Mesenchymal stem cell (in vitro differentiated cells and primary cell): ENCODE results near the gene NGEF.

Experiments used
- DNase-seq: peaks from one replicate; pipeline ENCODE4 v3.0.0-alpha.2; 2013
- H2AFZ ChIP-seq: one replicate; pipeline ENCODE4 v1.6.1; 2013; ENCODE audit warnings: low read depth, mild to moderate bottlenecking, control low read depth, inconsistent platforms, low read length, moderate library complexity
- H2AK5ac ChIP-seq: 2 replicates; pipeline ENCODE4 v1.6.1; 2013; ENCODE audit warnings: low read length, moderate library complexity, mild to moderate bottlenecking, inconsistent platforms; ENCODE audit not compliant: severe bottlenecking
- H2BK120ac ChIP-seq: one replicate; pipeline ENCODE4 v1.6.1; 2013; ENCODE audit warnings: low read depth, mild to moderate bottlenecking, inconsistent platforms, low read length, moderate library complexity
- H2BK12ac ChIP-seq, 2 experiments: one replicate each; pipeline ENCODE4 v1.6.1; 2013; ENCODE audit warnings: inconsistent platforms in 2 of 2, low read length in 2 of 2, mild to moderate bottlenecking in 2 of 2, moderate library complexity in 2 of 2, control low read depth in 1 of 2
- H2BK15ac ChIP-seq: one replicate; pipeline ENCODE4 v1.6.1; 2013; ENCODE audit warnings: mild to moderate bottlenecking, low read depth, inconsistent platforms; ENCODE audit not compliant: poor library complexity, severe bottlenecking
- H2BK5ac ChIP-seq: 2 replicates; pipeline ENCODE4 v1.6.1; 2013; ENCODE audit warnings: low read depth, mild to moderate bottlenecking, low read length, control low read depth, inconsistent platforms; ENCODE audit not compliant: poor library complexity, severe bottlenecking
- H3K14ac ChIP-seq, 2 experiments: one replicate each; pipeline ENCODE4 v1.6.1; 2013; ENCODE audit warnings: inconsistent platforms in 2 of 2, low read length in 2 of 2, control low read depth in 1 of 2, mild to moderate bottlenecking in 1 of 2, moderate library complexity in 1 of 2
- H3K18ac ChIP-seq, 2 experiments: one replicate each; pipeline ENCODE4 v1.6.1; 2013; ENCODE audit warnings: inconsistent platforms in 2 of 2, low read length in 2 of 2, control low read depth in 1 of 2, low read depth in 1 of 2, mild to moderate bottlenecking in 1 of 2
- H3K23ac ChIP-seq, 2 experiments: one replicate each; pipeline ENCODE4 v1.6.1; 2013; ENCODE audit warnings: inconsistent platforms in 2 of 2, low read length in 2 of 2, mild to moderate bottlenecking in 2 of 2, moderate library complexity in 2 of 2, control low read depth in 1 of 2
- H3K27ac ChIP-seq: 2 replicates; pipeline ENCODE4 v1.5.1; 2013; ENCODE audit warnings: mild to moderate bottlenecking, moderate library complexity, low read length, control low read depth, inconsistent platforms; ENCODE audit not compliant: poor library complexity, severe bottlenecking
- H3K27me3 ChIP-seq, 2 experiments: 2 replicates each; pipeline versions ENCODE4 v1.6.1 to v1.7.0; 2013; ENCODE audit warnings: low read length in 2 of 2, mild to moderate bottlenecking in 2 of 2, moderate library complexity in 2 of 2, control low read depth in 1 of 2, inconsistent platforms in 1 of 2; ENCODE audit not compliant: control insufficient read depth in 1 of 2, insufficient read depth in 1 of 2
- H3K36me3 ChIP-seq, 2 experiments: 2 replicates each; pipeline versions ENCODE4 v1.6.1 to v1.7.0; 2013; ENCODE audit warnings: low read length in 2 of 2, control low read depth in 1 of 2, inconsistent platforms in 1 of 2, low read depth in 1 of 2, mild to moderate bottlenecking in 1 of 2; ENCODE audit not compliant: insufficient read depth in 2 of 2, control insufficient read depth in 1 of 2
- H3K4ac ChIP-seq, 2 experiments: one replicate each; pipeline ENCODE4 v1.6.1; 2013; ENCODE audit warnings: inconsistent platforms in 2 of 2, low read length in 2 of 2, mild to moderate bottlenecking in 2 of 2, moderate library complexity in 2 of 2, control low read depth in 1 of 2, low read depth in 1 of 2
- H3K4me1 ChIP-seq: 2 replicates; pipeline ENCODE4 v1.6.1; 2013; ENCODE audit warnings: low read depth, low read length, control low read depth; ENCODE audit not compliant: control insufficient read depth, insufficient read depth
- H3K4me2 ChIP-seq: 2 replicates; pipeline ENCODE4 v1.6.1; 2013; ENCODE audit warnings: low read length, mild to moderate bottlenecking, inconsistent platforms; ENCODE audit not compliant: poor library complexity, severe bottlenecking
- H3K4me3 ChIP-seq, 2 experiments: 2 replicates each; pipeline versions ENCODE4 v1.5.1 to v1.7.0; 2013; ENCODE audit warnings: low read length in 2 of 2, mild to moderate bottlenecking in 2 of 2, control low read depth in 1 of 2, low read depth in 1 of 2; ENCODE audit not compliant: insufficient read depth in 1 of 2
- H3K79me1 ChIP-seq: replicated peaks from 2 replicates; pipeline ENCODE4 v1.6.1; 2013; ENCODE audit warnings: mild to moderate bottlenecking, control low read depth, low read length, inconsistent platforms; ENCODE audit not compliant: poor library complexity, severe bottlenecking
- H3K9ac ChIP-seq: 2 replicates; pipeline ENCODE4 v1.7.0; 2013; ENCODE audit warnings: mild to moderate bottlenecking, low read length, moderate library complexity
- H3K9me3 ChIP-seq: 2 replicates; pipeline ENCODE4 v1.7.0; 2013; ENCODE audit warnings: mild to moderate bottlenecking, low read length; ENCODE audit not compliant: control insufficient read depth
- H4K8ac ChIP-seq: one replicate; pipeline ENCODE4 v1.6.1; 2013; ENCODE audit warnings: inconsistent platforms, mild to moderate bottlenecking, low read length, moderate library complexity
- H4K91ac ChIP-seq: one replicate; pipeline ENCODE4 v1.6.1; 2013; ENCODE audit warnings: mild to moderate bottlenecking, low read length, inconsistent platforms
- WGBS: methylation state at CpG from one replicate; pipeline ENCODE4 v1.1.7; 2013; ENCODE audit warnings: mixed read lengths; 5-methylcytosine and 5-hydroxymethylcytosine counted together

NGEF gene

DNA sequence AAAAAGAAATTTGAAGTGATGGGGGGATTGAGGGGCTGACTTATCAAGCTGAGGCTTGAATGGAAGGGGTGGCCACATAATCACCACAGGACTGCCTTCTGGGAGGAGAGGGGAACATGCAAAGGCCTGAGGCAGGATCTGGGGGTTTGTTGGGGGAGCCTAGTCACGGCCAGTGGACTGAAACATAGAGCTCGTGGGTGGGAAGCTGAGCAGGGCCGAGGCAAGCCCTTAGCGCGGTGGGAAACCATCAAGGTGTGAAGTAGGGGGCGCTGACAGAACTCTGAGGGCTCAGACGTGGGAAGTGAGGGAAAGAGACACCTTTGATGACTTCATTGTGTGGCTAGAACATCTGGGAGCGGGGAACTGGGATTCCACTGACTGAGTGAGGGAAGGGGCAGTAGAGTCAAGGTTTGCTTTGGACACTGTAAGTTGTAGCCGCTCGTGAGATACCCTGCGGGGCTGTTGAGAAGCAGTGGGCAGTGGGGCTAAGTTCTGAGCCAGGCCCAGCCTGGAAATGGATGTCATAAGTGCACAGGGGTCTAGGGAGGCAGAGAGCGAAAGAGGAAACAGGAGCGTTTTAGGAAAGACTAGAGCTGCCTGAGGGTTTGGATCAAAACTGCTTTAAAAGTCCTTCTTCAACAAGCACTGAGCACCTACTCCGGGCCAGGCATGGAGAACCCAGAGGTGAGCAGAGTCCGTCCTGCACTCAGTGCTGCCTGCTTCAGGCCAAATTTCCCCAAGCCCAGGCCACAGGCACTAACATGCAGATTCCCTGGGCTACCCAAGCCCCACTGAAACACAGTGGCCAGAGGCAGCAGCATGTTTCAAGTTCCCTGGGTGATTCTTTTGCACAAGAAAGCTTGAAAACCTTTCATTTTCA, 143.7 kb downstream of the NGEF start:
- H3K4ac ChIP-seq, result no peak overlapping the region
- no peak overlapping the region for H2AK5ac ChIP-seq
- H3K9ac ChIP-seq, result no peak overlapping the region
- H2AFZ ChIP-seq, result no peak overlapping the region
- H3K9me3 ChIP-seq, result no peaks in the 10 kb centered on the region
- H2BK12ac ChIP-seq, result no peak overlapping the region
- no peak for DNase-seq
- H3K4me1 ChIP-seq, result peaks cover 2% of the 10 kb centered on the region
- H3K14ac ChIP-seq, result no peak overlapping the region
- no peak overlapping the region for H3K4me2 ChIP-seq
- no peak overlapping the region for H2BK5ac ChIP-seq
- H3K23ac ChIP-seq, result no peak overlapping the region
- peaks cover 4 to 32% of the 10 kb centered on the region in 2 experiments for H3K36me3 ChIP-seq
- no peaks in the 10 kb centered on the region for H3K79me1 ChIP-seq
- no peak overlapping the region for H2BK120ac ChIP-seq
- WGBS, result 76% methylated on average over 15 of the region's 15 CpGs
- H3K4me3 ChIP-seq, result no peak overlapping the region
- no peak overlapping the region for H3K27ac ChIP-seq
- H3K27me3 ChIP-seq, result peaks cover 0 to 5% of the 10 kb centered on the region in 2 experiments
- H4K8ac ChIP-seq, result no peak overlapping the region
- H4K91ac ChIP-seq, result no peak overlapping the region
- H2BK15ac ChIP-seq, result no peak overlapping the region
- H3K18ac ChIP-seq, result no peak overlapping the region

DNA sequence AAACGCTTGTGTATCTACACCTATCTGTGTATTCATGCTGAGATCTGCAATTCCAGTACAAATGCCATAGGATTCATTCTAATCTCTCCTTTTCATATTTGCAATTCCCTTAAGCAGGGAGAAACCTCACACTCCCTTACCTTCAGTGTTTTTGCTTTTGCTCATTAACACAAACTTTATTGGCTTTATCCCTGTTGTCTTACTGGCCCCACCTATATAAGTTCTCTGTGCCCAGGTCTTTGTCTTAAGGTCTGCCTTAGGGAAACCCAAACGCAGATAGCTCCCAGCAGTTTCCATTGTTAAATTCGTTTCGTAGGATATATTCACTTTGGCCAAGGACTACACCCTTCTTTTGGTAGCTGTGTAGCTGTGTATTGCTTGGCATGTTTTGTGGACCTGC, 147.0 kb downstream of the NGEF start:
- Histone ChIP-seq H3K14ac (no peak overlapping the region), H3K27me3 (no peaks in the 10 kb centered on the region), H3K27ac (no peak overlapping the region), H3K4ac (no peak overlapping the region), H2AK5ac (no peak overlapping the region), H3K9ac (no peak overlapping the region), H3K9me3 (no peaks in the 10 kb centered on the region), H2AFZ (no peak overlapping the region), H3K18ac (no peak overlapping the region), H3K4me1 (peaks cover 3% of the 10 kb centered on the region), H2BK120ac (no peak overlapping the region), H3K79me1 (peaks cover 9% of the 10 kb centered on the region), H3K4me3 (no peak overlapping the region), H4K91ac (no peak overlapping the region), H3K36me3 (peaks cover 18 to 21% of the 10 kb centered on the region in 2 experiments), H2BK15ac (no peak overlapping the region), H3K4me2 (no peak overlapping the region), H4K8ac (no peak overlapping the region), H3K23ac (no peak overlapping the region), H2BK5ac (no peak overlapping the region), H2BK12ac (no peak overlapping the region)
- no peak for DNase-seq
- WGBS, result 94% methylated on average over 4 of the region's 4 CpGs

DNA sequence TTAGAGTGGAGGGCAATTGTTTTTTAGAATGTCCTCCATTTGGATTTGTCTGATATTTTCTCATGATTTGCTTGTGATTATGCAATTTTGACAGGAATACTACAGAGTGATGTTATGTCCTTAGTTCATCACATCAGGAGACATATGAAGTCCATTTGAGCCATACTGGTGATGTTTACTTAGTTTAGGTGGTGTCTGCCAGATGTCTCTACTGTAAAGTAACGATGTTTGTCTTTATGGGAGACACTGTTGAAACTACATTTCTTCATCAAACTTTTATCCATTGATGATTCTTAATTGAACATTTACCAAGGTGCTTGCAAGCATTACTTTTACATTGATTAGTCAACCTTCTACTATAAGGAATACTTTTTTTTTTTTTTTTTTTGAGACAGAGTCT, 147.9 kb downstream of the NGEF start:
- no peak overlapping the region for H2BK5ac ChIP-seq
- H2AFZ ChIP-seq, result no peak overlapping the region
- H3K4me1 ChIP-seq, result peaks cover 7% of the 10 kb centered on the region
- DNase-seq, result no peak
- no peak overlapping the region for H3K4me3 ChIP-seq
- H3K14ac ChIP-seq, result no peak overlapping the region
- no peak overlapping the region for H2BK12ac ChIP-seq
- H4K91ac ChIP-seq, result no peak overlapping the region
- H3K79me1 ChIP-seq, result peaks cover 9% of the 10 kb centered on the region
- no peak overlapping the region for H4K8ac ChIP-seq
- H3K23ac ChIP-seq, result no peak overlapping the region
- H3K4me2 ChIP-seq, result no peak overlapping the region
- H3K4ac ChIP-seq, result no peak overlapping the region
- no peak overlapping the region for H3K27ac ChIP-seq
- no peaks in the 10 kb centered on the region for H3K27me3 ChIP-seq
- no peak overlapping the region for H2BK120ac ChIP-seq
- H3K18ac ChIP-seq, result no peak overlapping the region
- H2BK15ac ChIP-seq, result no peak overlapping the region
- H3K36me3 ChIP-seq, result peaks cover 11 to 28% of the 10 kb centered on the region in 2 experiments
- no peak overlapping the region for H2AK5ac ChIP-seq
- no peak overlapping the region for H3K9ac ChIP-seq
- no CpG with 5 or more reads among the region's 1 CpG for WGBS
- H3K9me3 ChIP-seq, result no peaks in the 10 kb centered on the region

DNA sequence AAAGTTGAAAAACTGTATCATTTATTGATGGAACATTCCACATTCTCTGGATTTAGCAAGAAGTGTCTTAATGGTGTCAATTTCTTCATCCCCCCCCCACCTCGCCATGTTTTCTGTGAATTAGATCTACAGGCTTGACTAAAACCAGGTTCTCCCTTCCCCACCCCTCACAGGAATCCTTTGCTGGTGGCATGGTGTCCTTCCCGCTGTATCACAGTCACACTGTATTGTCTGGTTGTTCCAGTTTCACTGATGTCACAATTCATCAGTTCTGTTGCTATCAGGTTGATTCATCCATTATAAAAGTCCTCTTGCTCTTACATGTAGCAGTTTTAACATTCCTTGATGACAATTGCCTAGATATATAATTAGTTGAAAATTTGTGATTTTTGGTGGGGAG, 149.1 kb downstream of the NGEF start:
- peaks cover 11% of the 10 kb centered on the region for H3K4me1 ChIP-seq
- peaks cover 17% of the 10 kb centered on the region for H3K79me1 ChIP-seq
- no peaks in the 10 kb centered on the region for H3K9me3 ChIP-seq
- H2BK12ac ChIP-seq, result no peak overlapping the region
- no peak overlapping the region for H3K9ac ChIP-seq
- no peak overlapping the region for H2BK5ac ChIP-seq
- no peak for DNase-seq
- H2BK15ac ChIP-seq, result no peak overlapping the region
- H3K23ac ChIP-seq, result no peak overlapping the region
- H3K4ac ChIP-seq, result no peak overlapping the region
- no peak overlapping the region for H2AK5ac ChIP-seq
- no peak overlapping the region for H3K4me3 ChIP-seq
- no peaks in the 10 kb centered on the region for H3K27me3 ChIP-seq
- H2BK120ac ChIP-seq, result no peak overlapping the region
- H4K91ac ChIP-seq, result no peak overlapping the region
- H3K14ac ChIP-seq, result no peak overlapping the region
- no peak overlapping the region for H3K18ac ChIP-seq
- no peak overlapping the region for H3K27ac ChIP-seq
- no peak overlapping the region for H2AFZ ChIP-seq
- H3K36me3 ChIP-seq, result peaks cover 14 to 38% of the 10 kb centered on the region in 2 experiments
- no peak overlapping the region for H4K8ac ChIP-seq
- no peak overlapping the region for H3K4me2 ChIP-seq
- WGBS, result 97% methylated on average over 2 of the region's 2 CpGs
